Measurements from ENCODE around the gene RNF213.

DNA sequence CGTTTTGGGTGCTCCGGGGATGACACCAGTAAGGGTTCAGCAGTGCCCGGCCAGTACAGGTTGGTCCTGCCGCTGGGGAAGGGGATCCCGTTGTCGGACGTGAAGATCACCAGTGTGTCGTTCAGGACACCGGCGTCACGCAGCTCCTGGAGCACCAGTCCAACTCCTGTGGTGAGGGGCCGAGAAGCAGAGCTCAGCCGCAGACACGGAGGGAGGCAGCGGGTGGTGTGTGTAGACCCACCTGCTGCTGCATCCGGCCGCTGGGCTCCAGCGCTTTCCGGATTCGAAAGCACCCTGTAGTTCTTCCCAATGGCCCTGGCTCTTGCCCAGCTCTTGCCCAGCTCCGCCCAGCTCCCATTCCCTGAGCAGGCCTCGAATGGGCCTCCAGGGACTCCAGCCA is 48.5 kb upstream of the RNF213 start:
- no peak for TF ChIP-seq POLR2AphosphoS5 (IDR thresholded peaks at IDR 0.05)
- TF ChIP-seq, protein P1, sequence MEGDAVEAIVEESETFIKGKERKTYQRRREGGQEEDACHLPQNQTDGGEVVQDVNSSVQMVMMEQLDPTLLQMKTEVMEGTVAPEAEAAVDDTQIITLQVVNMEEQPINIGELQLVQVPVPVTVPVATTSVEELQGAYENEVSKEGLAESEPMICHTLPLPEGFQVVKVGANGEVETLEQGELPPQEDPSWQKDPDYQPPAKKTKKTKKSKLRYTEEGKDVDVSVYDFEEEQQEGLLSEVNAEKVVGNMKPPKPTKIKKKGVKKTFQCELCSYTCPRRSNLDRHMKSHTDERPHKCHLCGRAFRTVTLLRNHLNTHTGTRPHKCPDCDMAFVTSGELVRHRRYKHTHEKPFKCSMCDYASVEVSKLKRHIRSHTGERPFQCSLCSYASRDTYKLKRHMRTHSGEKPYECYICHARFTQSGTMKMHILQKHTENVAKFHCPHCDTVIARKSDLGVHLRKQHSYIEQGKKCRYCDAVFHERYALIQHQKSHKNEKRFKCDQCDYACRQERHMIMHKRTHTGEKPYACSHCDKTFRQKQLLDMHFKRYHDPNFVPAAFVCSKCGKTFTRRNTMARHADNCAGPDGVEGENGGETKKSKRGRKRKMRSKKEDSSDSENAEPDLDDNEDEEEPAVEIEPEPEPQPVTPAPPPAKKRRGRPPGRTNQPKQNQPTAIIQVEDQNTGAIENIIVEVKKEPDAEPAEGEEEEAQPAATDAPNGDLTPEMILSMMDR (IDR thresholded peaks at IDR 0.05), result no peak
